ENCODE measurements around the gene PLXNB3.

DNA sequence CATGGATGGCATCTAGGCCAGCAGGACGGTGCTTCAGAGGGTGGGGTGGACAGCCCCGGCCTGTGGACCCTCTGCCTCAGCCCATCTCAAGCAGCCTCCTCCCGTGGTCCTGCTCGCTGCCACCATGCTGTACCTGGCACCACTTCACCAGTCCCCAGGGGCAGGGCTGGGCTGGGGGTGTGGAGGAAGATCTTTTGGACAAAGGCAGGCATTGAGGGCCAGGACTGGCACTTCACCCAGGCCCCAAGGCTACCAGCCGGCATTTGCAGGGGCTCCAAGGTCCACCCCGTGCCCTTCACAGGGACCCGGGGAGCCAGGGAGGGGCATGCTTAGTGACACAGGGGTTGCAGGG is 713 bp downstream of the PLXNB3 start:
- TF ChIP-seq ZNF567 (CRISPR knock-in tag; IDR thresholded peaks at IDR 0.05; ENCODE audit: borderline replicate concordance), result no peak
- TF ChIP-seq, protein P1, sequence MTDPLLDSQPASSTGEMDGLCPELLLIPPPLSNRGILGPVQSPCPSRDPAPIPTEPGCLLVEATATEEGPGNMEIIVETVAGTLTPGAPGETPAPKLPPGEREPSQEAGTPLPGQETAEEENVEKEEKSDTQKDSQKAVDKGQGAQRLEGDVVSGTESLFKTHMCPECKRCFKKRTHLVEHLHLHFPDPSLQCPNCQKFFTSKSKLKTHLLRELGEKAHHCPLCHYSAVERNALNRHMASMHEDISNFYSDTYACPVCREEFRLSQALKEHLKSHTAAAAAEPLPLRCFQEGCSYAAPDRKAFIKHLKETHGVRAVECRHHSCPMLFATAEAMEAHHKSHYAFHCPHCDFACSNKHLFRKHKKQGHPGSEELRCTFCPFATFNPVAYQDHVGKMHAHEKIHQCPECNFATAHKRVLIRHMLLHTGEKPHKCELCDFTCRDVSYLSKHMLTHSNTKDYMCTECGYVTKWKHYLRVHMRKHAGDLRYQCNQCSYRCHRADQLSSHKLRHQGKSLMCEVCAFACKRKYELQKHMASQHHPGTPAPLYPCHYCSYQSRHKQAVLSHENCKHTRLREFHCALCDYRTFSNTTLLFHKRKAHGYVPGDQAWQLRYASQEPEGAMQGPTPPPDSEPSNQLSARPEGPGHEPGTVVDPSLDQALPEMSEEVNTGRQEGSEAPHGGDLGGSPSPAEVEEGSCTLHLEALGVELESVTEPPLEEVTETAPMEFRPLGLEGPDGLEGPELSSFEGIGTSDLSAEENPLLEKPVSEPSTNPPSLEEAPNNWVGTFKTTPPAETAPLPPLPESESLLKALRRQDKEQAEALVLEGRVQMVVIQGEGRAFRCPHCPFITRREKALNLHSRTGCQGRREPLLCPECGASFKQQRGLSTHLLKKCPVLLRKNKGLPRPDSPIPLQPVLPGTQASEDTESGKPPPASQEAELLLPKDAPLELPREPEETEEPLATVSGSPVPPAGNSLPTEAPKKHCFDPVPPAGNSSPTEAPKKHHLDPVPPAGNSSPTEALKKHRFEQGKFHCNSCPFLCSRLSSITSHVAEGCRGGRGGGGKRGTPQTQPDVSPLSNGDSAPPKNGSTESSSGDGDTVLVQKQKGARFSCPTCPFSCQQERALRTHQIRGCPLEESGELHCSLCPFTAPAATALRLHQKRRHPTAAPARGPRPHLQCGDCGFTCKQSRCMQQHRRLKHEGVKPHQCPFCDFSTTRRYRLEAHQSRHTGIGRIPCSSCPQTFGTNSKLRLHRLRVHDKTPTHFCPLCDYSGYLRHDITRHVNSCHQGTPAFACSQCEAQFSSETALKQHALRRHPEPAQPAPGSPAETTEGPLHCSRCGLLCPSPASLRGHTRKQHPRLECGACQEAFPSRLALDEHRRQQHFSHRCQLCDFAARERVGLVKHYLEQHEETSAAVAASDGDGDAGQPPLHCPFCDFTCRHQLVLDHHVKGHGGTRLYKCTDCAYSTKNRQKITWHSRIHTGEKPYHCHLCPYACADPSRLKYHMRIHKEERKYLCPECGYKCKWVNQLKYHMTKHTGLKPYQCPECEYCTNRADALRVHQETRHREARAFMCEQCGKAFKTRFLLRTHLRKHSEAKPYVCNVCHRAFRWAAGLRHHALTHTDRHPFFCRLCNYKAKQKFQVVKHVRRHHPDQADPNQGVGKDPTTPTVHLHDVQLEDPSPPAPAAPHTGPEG (CRISPR knock-in tag; IDR thresholded peaks at IDR 0.05), result no peak
- no peak for TF ChIP-seq RFX5 (IDR thresholded peaks at IDR 0.05; ENCODE audit: low read depth, low read length)
- TF ChIP-seq POLR2AphosphoS5 (IDR thresholded peaks at IDR 0.05; ENCODE audit: low read depth, low read length), result no peak
- TF ChIP-seq, protein P2, sequence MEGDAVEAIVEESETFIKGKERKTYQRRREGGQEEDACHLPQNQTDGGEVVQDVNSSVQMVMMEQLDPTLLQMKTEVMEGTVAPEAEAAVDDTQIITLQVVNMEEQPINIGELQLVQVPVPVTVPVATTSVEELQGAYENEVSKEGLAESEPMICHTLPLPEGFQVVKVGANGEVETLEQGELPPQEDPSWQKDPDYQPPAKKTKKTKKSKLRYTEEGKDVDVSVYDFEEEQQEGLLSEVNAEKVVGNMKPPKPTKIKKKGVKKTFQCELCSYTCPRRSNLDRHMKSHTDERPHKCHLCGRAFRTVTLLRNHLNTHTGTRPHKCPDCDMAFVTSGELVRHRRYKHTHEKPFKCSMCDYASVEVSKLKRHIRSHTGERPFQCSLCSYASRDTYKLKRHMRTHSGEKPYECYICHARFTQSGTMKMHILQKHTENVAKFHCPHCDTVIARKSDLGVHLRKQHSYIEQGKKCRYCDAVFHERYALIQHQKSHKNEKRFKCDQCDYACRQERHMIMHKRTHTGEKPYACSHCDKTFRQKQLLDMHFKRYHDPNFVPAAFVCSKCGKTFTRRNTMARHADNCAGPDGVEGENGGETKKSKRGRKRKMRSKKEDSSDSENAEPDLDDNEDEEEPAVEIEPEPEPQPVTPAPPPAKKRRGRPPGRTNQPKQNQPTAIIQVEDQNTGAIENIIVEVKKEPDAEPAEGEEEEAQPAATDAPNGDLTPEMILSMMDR (CRISPR knock-in tag; IDR thresholded peaks at IDR 0.05), result no peak
- TF ChIP-seq HNF4A (CRISPR knock-in tag; IDR thresholded peaks at IDR 0.05), result 0 out of 2 replicates have a peak, but pooled peaks have one; percentile 20
- TF ChIP-seq EZH2 (conservative IDR thresholded peaks at IDR 0.05; ENCODE audit: low read depth, low read length), result no peak
- TF ChIP-seq SIN3A (IDR thresholded peaks at IDR 0.05; ENCODE audit: borderline replicate concordance, low read depth, low read length), result no peak
- TF ChIP-seq, protein P3, sequence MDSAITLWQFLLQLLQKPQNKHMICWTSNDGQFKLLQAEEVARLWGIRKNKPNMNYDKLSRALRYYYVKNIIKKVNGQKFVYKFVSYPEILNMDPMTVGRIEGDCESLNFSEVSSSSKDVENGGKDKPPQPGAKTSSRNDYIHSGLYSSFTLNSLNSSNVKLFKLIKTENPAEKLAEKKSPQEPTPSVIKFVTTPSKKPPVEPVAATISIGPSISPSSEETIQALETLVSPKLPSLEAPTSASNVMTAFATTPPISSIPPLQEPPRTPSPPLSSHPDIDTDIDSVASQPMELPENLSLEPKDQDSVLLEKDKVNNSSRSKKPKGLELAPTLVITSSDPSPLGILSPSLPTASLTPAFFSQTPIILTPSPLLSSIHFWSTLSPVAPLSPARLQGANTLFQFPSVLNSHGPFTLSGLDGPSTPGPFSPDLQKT (CRISPR knock-in tag; IDR thresholded peaks at IDR 0.05; ENCODE audit: borderline replicate concordance), result no peak
- TF ChIP-seq, protein P4, sequence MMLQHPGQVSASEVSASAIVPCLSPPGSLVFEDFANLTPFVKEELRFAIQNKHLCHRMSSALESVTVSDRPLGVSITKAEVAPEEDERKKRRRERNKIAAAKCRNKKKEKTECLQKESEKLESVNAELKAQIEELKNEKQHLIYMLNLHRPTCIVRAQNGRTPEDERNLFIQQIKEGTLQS (CRISPR knock-in tag; IDR thresholded peaks at IDR 0.05), result no peak
- no peak for TF ChIP-seq ARNT (IDR thresholded peaks at IDR 0.05)

Measured in HepG2 (cell line).